Gastrocnemius medialis (tissue), 4 donors: Measurements from ENCODE around the gene SHISA4. TPM values are rescaled to one million over a fixed set of nuclear protein-coding genes. Genes with fewer than 3 reads are reported as not detected.

Experiments used
- ATAC-seq, 2 donors: fragments of 150-250 bp; one replicate each; pipeline ENCODE4 v1.9.1; 2016
- DNase-seq, 2 donors: peaks; one replicate each; pipeline ENCODE4 v3.0.0-alpha.2; 2019
- H3K27ac ChIP-seq, 4 donors: fragments of 200-600 bp; sonication (generic); 1 replicate in 1 of 4; 2 replicates in 3 of 4; pipeline ENCODE4 v1.5.1; 2016 to 2018; ENCODE audit warnings: mild to moderate bottlenecking in 2 of 4, moderate library complexity in 1 of 4
- H3K27me3 ChIP-seq, 3 donors: fragments of 200-600 bp; sonication (generic) in 2 of 3; 1 replicate in 1 of 3; 2 replicates in 2 of 3; pipeline versions ENCODE4 v1.5.1 to v1.6.0; 2016 to 2019; ENCODE audit warnings: mild to moderate bottlenecking in 1 of 3, moderate library complexity in 1 of 3
- H3K36me3 ChIP-seq, 2 donors: fragments of 200-600 bp; sonication (generic) in 1 of 2; one replicate each; pipeline ENCODE4 v1.5.1; 2017 to 2018
- H3K4me1 ChIP-seq, 2 donors: fragments of 200-600 bp; sonication (generic) in 1 of 2; one replicate each; pipeline ENCODE4 v1.5.1; 2016 to 2017; ENCODE audit warnings: mild to moderate bottlenecking in 2 of 2
- H3K4me3 ChIP-seq, 4 donors: fragments of 200-600 bp; sonication (generic) in 3 of 4; 1 replicate in 1 of 4; 2 replicates in 3 of 4; pipeline ENCODE4 v1.5.1; 2016 to 2019; ENCODE audit warnings: mild to moderate bottlenecking in 2 of 4
- H3K9me3 ChIP-seq, 3 donors: fragments of 200-600 bp; sonication (generic) in 2 of 3; 1 replicate in 1 of 3; 2 replicates in 2 of 3; pipeline ENCODE4 v1.5.1; 2016 to 2019
- POLR2A ChIP-seq, 2 donors: fragments of 450-650 bp; IDR thresholded peaks; one replicate each; pipeline ENCODE4 v1.6.1; 2017; ENCODE audit warnings: antibody characterized with exemption in 2 of 2, mild to moderate bottlenecking in 2 of 2, moderate library complexity in 2 of 2
- in situ Hi-C, 4 donors: fragments of 200-750 bp; cut with MboI; loops; one replicate each; pipeline versions ENCODE4 v1.15.0 to v1.8.0; 2017; ENCODE audit warnings: low sequenced_read_pairs in 4 of 4
- intact Hi-C: fragments of 100-400 bp; cut with DNase I; formaldehyde crosslinking; loops from one replicate; pipeline ENCODE4 v1.15.1; 2023; ENCODE audit warnings: low total_unique reads
- total RNA-seq, 4 donors: library from RNA; depleted of rRNA; stranded (reverse); fragments of >200 nt; gene quantifications; one replicate each; pipeline versions ENCODE4 v1.1.0 to v1.2.3, GENCODE V29; 2016
- TF ChIP-seq, protein P1 (sequence below), 5 experiments: fragments of 450-650 bp in 3 of 5; fragments of 200-600 bp in 2 of 5; sonication (generic) in 2 of 5; IDR thresholded peaks in 4 of 5; conservative IDR thresholded peaks in 1 of 5; 1 replicate in 4 of 5; 2 replicates in 1 of 5; pipeline ENCODE4 v1.5.1; 2016 to 2019; ENCODE audit warnings: antibody characterized with exemption in 5 of 5, mild to moderate bottlenecking in 3 of 5, moderate library complexity in 3 of 5

SHISA4 gene
- total RNA-seq, 4 donors from 2014 or later: 76.6 to 384 (median 229) TPM

DNA sequence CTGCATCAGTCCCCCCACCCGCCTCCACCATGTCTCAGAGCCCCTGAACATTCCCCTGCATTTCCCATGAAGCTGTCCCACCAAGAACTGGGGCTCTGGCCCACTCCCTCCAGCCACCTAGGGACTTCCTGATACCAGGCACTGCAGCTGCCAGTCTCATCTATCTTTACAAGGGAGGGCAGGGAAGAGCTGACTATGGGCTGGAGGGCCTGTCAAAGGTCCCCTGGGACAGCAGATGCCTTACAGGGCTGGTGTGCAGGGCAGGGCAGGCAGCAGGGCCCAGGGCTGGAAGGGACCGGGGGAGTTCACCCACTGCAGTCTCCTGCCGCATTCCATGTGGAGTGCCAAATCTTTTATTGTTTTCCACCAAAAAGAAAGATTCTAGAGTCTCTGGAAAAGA, 17.6 kb downstream of the SHISA4 start:
- ATAC-seq: no peak
- TF ChIP-seq POLR2A (IDR thresholded peaks at IDR 0.05): no peak
- TF ChIP-seq, protein P1, sequence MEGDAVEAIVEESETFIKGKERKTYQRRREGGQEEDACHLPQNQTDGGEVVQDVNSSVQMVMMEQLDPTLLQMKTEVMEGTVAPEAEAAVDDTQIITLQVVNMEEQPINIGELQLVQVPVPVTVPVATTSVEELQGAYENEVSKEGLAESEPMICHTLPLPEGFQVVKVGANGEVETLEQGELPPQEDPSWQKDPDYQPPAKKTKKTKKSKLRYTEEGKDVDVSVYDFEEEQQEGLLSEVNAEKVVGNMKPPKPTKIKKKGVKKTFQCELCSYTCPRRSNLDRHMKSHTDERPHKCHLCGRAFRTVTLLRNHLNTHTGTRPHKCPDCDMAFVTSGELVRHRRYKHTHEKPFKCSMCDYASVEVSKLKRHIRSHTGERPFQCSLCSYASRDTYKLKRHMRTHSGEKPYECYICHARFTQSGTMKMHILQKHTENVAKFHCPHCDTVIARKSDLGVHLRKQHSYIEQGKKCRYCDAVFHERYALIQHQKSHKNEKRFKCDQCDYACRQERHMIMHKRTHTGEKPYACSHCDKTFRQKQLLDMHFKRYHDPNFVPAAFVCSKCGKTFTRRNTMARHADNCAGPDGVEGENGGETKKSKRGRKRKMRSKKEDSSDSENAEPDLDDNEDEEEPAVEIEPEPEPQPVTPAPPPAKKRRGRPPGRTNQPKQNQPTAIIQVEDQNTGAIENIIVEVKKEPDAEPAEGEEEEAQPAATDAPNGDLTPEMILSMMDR (IDR thresholded peaks at IDR 0.05 in 4 of 5, conservative IDR thresholded peaks at IDR 0.05 in 1 of 5): no peak
- H3K4me1 ChIP-seq: peaks cover 24 to 41% of the 10 kb centered on the region in 2 donors
- in situ Hi-C loops (no loop called here), intact Hi-C loops (no loop called here)
- H3K36me3 ChIP-seq: no peaks in the 10 kb centered on the region
- H3K27me3 ChIP-seq: no peaks in the 10 kb centered on the region
- DNase-seq: no peak
- no peak overlapping the region for H3K4me3 ChIP-seq
- H3K27ac ChIP-seq: peak overlapping the region; percentile 15 to 75 (median 72)
- no peaks in the 10 kb centered on the region for H3K9me3 ChIP-seq

DNA sequence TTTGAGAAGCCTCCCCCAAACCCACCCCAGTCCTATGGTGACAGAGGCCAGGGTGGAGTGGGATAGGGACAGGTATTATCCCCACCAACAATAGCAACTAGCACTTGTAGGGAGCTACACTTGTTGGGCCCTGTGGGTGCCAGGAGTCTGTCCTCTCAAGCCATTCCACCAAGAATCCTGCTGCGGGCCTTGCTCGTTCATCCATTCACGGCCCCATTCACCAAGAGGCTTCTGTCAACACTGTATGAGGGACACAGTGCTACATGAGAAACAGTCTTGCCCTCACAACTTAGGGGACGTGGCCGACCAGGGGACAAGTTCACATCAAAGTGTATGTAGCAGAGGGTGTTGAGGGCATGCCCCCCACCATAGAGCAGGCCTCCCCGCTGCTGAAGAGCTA, 18.9 kb downstream of the SHISA4 start:
- TF ChIP-seq, protein P1 (IDR thresholded peaks at IDR 0.05 in 4 of 5, conservative IDR thresholded peaks at IDR 0.05 in 1 of 5): no peak
- no peak for DNase-seq
- no peak overlapping the region for H3K4me3 ChIP-seq
- no peaks in the 10 kb centered on the region for H3K36me3 ChIP-seq
- no peaks in the 10 kb centered on the region for H3K27me3 ChIP-seq
- intact Hi-C loops: no loop called here
- in situ Hi-C loops: no loop called here
- peak overlapping the region; percentile 3 to 75 (median 72) for H3K27ac ChIP-seq
- peaks cover 18 to 39% of the 10 kb centered on the region in 2 donors for H3K4me1 ChIP-seq
- H3K9me3 ChIP-seq: no peaks in the 10 kb centered on the region
- ATAC-seq: no peak

DNA sequence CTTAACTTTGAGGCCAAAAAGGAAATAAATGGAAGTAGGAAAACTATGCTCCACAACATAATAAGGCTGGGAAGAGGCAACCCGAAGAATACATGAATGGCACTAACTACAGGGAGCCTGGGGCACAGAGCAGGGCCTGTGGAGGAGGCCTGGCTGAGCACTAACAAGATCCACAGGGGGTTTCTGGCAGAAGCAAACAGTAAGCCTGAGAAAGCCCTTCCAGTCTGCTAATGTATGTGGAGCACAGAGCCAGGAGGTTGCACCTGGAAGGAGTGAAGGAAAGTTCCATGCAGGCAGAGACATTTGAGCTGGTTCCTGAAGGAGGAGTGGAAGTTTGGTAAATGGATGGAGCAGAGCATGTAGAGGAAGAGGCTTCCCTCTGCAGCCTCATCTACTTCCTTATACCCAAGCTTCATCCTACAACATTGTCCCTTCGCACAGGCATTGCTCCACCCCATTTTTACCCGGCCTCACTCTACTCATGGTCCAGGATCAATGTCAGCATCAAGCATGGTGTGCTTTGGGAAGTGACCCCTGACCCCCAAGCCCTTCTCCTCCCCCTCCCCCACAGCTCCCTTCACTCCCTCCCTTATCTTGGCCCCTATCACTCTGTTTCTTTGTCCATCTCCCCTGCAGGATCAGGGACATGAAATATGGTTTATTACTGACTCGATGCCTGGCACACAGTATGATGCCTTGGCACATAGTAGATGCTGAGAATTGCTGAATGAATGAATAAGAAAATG, 23.3 kb downstream of the SHISA4 start:
- intact Hi-C loops (no loop called here), in situ Hi-C loops (no loop called here)
- peak overlapping the region in 3 of 4 donors; percentile 13 to 72 (median 58) for H3K27ac ChIP-seq
- no peak for TF ChIP-seq POLR2A (IDR thresholded peaks at IDR 0.05)
- TF ChIP-seq, protein P1 (IDR thresholded peaks at IDR 0.05 in 4 of 5, conservative IDR thresholded peaks at IDR 0.05 in 1 of 5): no peak
- DNase-seq (no peak), ATAC-seq (no peak)
- no peaks in the 10 kb centered on the region for H3K36me3 ChIP-seq
- H3K4me3 ChIP-seq: no peak overlapping the region
- peaks cover 20 to 33% of the 10 kb centered on the region in 2 donors for H3K4me1 ChIP-seq
- no peaks in the 10 kb centered on the region for H3K9me3 ChIP-seq
- H3K27me3 ChIP-seq: no peaks in the 10 kb centered on the region

DNA sequence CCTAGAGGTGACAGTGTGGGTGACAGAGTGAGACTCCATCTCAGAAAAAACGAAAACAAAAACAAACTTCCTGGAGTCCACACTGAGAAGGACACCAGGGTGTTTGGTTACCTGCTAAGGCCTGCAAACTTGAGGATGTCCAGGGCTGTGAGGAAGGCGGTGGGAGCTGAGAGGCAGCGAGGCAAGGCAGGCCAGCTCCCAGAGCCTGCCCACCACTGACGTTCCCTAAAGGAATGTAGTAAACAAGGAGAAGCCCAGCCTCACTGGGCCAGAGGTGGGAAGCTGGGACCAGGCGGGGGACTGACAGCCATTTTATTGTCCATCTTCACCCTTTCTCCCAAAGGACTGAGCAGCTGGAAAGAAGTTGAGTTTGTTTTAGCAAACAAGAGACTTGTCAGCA, 24.1 kb downstream of the SHISA4 start:
- peaks cover 27 to 39% of the 10 kb centered on the region in 2 donors for H3K4me1 ChIP-seq
- H3K4me3 ChIP-seq: no peak overlapping the region
- intact Hi-C loops (no loop called here), in situ Hi-C loops (no loop called here)
- H3K9me3 ChIP-seq: no peaks in the 10 kb centered on the region
- peak overlapping the region; percentile 13 to 72 (median 39) for H3K27ac ChIP-seq
- TF ChIP-seq POLR2A (IDR thresholded peaks at IDR 0.05): no peak
- TF ChIP-seq, protein P1 (IDR thresholded peaks at IDR 0.05 in 4 of 5, conservative IDR thresholded peaks at IDR 0.05 in 1 of 5): no peak
- DNase-seq (no peak), ATAC-seq (no peak)
- H3K27me3 ChIP-seq: no peaks in the 10 kb centered on the region
- no peaks in the 10 kb centered on the region for H3K36me3 ChIP-seq
